GM18909 (cell line): ENCODE data around the gene ZBTB40.

Experiments
- ATAC-seq: cut with Tn5 transposase; IDR thresholded peaks from one replicate; pipeline ENCODE4 v1.9.1; 2021; ENCODE audit warnings: mild to moderate bottlenecking; ENCODE audit not compliant: unreplicated experiment, poor library complexity

The ZBTB40 gene

DNA sequence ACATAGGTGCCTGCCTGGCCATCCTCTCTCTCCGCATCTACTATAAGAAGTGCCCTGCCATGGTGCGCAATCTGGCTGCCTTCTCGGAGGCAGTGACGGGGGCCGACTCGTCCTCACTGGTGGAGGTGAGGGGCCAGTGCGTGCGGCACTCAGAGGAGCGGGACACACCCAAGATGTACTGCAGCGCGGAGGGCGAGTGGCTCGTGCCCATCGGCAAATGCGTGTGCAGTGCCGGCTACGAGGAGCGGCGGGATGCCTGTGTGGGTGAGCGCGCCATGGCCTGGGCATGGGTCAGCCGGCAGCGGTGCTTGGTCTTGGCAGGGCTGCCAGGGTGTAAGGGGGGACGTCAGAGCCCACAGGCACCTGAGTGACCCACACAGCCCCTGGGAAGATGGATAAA is 125.0 kb downstream of the ZBTB40 start:
- no peak for ATAC-seq

DNA sequence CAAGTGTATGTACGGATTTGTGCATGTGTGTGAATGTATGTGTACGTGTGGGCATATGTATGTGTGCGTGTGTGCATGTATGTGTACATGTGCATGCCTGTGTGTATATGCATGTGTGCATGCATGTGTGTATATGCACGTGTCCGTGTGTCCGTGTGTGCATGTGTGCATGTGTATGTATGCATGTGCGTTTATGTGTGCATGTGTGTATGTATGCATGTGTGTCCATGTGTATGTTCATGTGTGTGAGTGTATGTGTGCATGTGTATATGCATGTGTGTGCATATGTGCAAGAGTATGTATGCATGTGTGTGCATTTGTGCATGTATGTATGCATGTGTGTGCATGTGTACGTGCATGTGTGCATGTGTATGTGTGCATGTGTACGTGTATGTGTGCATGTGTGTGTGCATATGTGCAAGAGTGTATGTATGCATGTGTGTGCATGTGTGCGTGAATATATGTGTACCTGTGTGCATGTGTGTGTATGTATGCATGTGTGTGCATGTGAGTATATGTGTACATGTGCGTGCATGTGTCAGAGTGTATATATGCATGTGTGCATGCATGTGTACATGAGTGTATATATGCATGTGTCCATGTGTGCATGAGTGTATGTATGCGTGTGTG is 127.2 kb downstream of the ZBTB40 start:
- ATAC-seq: no peak

DNA sequence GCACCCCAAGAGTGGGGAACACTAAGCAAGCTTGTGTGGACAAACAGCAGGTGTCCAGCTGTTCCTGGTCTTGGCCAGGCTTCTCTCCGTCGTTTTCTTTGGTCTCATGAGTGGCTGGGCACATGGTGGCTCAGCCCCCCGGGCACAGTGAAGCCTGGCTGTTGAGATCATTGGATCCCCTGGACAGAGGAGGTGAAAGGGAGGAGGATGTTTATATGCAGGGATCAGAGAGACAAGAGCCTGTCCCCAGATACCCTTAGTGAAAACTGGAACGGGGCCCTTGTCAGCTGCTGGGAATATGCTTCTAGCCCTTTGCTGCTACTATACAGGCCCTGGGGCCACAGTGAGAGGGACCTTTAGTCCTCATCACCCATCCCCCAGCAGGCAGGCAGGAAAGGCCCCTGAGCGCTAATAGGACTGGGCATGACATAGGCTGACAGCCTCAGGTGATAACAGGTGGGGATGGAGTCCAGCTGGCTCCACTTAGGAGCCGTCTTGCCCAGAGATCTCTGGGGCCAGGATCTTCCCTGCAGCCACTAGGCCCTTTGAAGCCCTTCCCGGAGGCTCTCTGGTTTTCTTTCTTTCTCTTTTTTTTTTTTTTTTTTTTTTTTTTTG is 128.0 kb downstream of the ZBTB40 start:
- ATAC-seq: no peak
